ENCODE results near the gene OTOG.

GRCh38 chr11:17552392-17553248, 5.6 kb downstream of the OTOG start:
- no peak for TF ChIP-seq CTCF (IDR thresholded peaks at IDR 0.05; ENCODE audit: low read length)
- no peak for TF ChIP-seq EZH2phosphoT487 (IDR thresholded peaks at IDR 0.05; ENCODE audit: low read length)
- no peak for TF ChIP-seq EZH2 (optimal IDR thresholded peaks at IDR 0.05; ENCODE audit: low read depth, low read length)
